HG03108 (cell line): ENCODE data around the gene MMP24OS.
"Not testable (repeated sequence)": the region's sequence is repeated elsewhere in the genome, so short reads cannot be mapped to it uniquely, and the experiment has no call there.

Experiments used
- ATAC-seq: cut with Tn5 transposase; IDR thresholded peaks from one replicate; pipeline ENCODE4 v1.9.1; 2021; ENCODE audit warnings: moderate library complexity; ENCODE audit not compliant: unreplicated experiment

MMP24OS gene

DNA sequence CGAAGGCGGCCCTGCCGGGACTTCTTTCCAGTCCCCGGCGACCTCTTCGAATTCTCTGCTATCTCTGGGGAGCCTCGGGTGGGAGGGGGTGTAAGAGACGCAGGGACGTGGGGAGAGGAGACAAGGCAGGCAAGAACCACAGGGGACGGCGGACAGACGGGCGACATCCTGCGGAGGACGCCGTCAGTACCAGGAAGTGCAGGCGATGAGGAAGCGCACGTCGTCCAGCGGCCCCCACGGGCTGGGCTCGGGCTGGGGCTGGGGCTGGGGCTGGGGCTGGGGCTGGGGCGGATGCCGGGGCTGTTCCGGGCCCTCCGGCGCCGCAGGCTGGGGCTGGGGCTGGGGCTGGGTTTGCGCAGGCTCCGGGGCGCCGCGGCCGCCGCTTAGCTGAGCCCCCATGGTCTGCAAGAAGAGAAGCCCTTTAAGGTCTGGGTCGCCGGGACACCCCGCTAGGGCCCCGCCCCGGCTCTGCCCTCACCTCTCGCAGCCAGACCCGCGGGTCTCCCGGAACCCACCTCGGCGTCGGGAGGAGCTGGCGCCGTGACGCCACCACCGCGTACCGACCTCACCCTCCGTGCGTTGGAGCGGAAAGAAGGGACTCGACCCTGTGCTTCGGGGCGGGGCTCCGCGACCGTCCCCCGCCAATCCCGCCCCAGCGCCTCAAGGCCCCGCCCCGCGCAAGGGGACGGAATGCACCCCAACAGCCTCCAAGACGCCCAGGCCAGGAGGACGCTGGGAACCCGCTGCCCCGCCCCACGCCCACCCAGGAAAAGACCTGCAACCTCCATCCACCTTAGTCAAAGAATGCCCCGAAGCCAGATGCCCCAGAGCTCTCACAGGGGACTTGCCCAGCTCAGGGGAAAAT lies at the start of gene MMP24OS:
Gene MMP24OS, minus strand, starts transcription at position 592 of the 865 bp plus-strand sequence. Its CDS starts 193 bp downstream, at position 399.
- peak; percentile 84 for ATAC-seq

GRCh38 chr20:35327074-35327976 lies 49.4 kb upstream of the MMP24OS start:
- ATAC-seq, result no peak

- no peak for ATAC-seq
Measured at GRCh38 chr20:35326740-35327073, 48.8 kb upstream of the MMP24OS start.

DNA sequence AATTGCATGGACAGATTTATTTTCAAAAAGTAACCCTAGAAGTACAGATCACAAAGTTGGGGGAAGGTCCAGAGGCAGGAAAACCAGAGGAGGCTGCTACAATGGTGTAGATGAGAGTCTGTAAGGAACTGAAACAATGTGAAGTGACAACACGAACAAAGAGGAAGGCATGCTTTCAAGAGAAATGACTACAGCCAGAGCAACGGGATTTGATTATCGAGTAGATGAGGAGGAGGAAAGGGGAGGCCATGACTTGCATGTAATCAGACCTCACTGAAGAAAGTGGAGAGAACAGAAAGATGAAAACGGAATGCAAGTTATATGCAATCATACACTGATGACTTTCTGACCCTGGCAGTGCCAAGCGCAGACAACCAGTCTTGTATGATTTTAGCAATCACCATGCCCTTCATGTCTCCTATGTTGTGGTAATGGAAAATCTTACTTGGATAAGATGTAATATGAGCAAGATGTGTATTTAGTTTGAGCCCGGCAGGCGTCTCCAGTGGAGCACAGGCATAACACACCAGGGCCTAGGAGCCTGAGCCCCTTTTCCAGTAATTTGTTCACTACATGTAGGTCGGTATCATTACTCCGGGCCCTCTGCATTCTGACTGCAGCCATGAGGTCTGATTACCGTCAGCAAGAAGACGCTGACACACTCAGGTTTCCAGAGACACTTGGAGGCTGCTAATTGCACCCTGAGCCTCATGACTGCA lies 48.3 kb upstream of the MMP24OS start:
- no peak for ATAC-seq

GRCh38 chr20:35325401-35325800 lies 47.5 kb upstream of the MMP24OS start:
- ATAC-seq, result no peak

DNA sequence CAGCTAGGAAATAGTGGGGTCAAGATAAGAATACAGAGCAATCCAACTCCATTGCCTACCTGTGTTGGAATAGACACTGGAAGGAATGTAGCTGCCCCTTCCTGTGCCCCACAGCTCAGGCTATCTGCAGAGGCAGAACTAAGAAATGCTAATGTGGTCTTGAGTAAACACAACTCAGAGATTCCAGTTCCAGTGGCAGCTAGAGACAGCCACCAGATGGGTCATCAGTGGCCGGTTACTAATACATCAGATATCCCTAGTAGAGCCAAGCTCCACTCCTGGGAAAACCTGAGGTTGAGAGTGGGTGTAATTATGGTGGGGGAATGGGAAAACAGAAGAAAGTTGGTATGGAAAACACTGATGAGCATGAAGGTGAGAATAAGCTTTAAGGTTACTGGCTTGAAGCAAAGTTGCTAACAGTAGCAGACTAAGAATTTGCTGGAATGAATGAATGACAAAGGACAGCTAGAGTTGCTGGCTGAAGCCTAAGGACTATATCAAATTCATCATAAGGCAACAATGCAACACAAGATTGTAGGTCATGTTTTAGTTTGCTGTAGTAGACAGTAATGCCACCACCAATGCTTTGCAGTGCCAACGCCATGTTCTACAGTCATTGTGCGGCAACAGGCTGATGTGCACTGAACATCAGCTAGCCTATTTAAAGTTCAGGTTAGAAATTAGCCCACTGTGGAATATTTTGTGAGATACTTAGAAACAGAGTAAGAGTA lies 42.6 kb upstream of the MMP24OS start:
- no peak for ATAC-seq

DNA sequence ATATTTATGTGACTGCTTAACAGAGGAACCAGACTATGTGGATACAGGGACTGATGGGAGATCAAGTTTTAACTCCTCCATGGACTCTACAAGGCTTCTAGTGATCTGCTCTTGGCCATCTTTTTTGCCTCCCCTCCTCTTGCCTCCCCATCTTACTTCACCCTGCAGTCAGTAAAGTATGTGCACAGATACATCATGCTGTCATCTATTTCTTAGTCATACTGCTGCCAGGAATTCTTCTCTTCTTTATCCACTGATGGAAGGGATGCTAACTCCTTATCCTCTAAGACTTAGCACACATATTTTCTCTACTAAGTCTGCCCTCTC lies 41.9 kb upstream of the MMP24OS start:
- ATAC-seq, result no peak

GRCh38 chr20:35319192-35319870 lies 41.4 kb upstream of the MMP24OS start:
- no peak for ATAC-seq

DNA sequence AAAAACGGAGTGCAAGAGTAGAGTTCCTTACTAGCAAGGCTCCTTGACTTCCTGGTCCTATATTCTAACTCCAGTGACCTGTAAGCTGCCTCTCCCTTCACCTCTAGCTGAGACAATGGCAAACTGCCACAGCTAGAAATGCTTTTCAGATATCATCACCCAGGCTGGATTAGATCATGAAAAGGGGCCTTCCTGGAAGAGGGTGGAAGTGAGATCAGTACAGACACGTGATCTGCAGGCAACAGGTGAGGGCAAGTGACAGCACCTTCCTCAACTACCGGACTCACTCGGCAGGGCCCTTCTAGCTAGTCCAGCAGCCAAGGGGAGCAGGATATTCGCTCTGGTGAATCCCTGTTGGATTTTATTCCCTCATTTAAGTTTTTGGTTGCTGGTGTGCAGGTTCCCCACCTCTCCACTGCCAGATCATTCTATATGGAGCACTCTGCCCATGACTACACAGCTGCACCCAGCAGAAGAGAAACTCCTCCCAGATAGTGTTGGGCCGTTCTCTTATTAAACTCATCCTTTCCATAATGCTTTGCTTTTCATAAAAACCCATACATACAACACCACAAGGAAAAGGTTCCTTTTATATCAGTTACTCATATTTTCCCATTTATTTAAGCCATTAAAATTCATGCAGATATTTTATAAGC lies 40.7 kb upstream of the MMP24OS start:
- ATAC-seq, result no peak

DNA sequence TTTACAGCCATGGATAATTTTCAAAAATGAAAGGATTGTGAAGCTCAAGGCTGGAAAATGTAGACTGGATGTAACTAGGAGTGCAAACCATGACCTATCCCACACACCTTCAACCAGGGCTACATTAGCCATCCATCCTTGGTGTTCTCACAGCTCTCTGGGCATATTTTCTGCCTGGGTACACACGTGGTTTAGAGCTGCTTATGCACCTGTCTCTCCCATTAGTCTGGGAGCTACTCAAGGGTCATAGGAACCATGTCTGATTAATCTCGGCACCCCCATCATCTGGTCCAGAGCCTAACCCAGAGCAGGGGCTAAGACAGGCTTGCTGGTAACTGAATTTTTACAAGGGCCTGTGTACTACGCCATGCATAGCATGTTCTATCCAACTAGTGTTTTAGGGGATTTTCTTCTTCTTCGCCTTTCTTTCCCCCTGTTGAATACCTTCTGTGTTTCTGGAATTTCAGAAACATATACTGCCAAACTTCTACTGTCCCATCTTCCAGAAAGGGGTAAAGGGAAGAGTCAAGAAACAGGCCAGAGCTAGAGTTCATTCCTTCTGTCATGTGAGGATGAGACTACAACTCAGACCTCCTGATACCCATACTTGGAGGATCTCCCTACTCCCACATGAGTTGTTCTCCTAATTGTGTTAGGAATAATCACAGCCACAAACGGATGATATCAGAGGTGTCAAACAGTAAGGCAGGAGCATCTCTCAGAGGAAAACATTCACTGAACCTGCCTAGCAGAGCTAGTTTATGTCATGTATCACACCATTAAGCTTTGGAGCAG lies 39.7 kb upstream of the MMP24OS start:
- ATAC-seq, result no peak

DNA sequence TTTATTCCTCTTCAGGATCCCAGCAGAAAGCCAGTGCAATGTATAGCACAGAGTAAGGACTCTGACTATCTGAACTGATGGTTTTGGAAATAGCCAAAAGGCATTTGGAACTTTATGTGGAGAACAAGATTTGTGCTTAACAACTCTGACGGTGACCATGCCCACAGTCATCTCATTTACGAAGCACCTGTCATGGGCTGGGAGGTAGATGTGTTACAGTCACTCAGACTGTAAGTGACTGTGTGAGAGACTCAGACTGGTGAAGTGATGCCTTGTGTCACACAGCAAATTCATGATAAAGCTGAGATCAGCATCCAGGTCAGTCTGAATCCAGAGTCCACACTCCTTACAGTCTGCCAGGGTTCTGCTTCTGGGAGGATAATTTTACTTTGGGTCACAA lies 38.2 kb upstream of the MMP24OS start:
- no peak for ATAC-seq

DNA sequence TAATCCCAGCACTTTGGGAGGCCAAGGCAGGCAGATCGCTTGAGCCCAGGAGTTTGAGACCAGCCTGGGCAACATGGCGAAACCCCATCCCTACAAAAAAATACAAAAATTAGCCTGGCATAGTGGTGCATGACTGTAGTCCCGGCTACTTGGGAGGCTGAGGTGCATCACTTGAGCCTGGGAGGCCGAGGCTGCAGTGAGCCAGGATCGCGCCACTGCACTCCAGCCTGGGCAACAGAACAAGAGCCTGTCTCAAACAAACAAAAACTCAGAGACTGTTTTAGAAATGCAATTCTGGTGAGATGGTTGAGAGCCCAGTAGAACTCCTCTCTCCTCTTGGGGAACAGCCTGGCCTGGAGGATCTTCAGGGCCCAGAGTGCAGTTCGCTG lies 37.7 kb upstream of the MMP24OS start:
- not testable (repeated sequence) for ATAC-seq

DNA sequence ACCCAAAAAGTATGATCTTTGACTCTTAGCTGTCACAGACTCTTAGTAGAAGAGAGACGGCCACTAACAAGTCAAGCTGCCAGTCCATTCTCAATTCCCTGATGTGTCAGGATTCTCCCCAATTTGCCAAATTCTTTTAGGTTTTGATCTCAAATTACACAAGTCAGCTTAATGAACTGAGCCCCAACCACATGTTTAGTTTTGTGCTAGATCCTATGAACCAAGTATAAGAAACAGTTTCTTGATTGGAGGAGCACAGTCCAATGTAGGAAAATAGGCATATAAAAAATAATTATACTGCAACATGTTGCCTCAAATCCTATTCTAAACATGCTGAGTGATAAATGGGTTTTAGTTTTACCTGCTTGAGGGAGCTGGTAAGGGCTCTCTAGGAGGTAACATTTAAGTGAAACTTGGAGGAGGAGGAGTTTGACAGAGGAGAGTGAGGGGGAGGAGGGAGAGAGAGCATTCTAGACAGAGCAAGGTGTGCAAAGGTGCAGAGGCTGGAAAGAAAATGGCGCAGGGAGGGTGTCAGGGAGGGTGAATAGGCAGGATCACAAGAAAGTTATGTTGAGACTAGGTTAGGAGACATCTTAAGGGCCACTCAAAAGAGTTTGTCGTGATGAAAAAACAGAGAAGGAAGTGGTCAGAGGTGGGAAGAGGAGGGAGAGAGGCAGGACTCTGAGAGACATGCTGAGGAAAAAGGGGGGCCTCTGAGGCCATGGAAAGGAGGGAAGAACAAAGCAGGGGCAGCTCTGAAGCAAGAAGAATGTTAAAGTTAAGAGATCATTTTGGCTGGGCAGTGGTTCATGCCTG lies 37.1 kb upstream of the MMP24OS start:
- ATAC-seq, result no peak

DNA sequence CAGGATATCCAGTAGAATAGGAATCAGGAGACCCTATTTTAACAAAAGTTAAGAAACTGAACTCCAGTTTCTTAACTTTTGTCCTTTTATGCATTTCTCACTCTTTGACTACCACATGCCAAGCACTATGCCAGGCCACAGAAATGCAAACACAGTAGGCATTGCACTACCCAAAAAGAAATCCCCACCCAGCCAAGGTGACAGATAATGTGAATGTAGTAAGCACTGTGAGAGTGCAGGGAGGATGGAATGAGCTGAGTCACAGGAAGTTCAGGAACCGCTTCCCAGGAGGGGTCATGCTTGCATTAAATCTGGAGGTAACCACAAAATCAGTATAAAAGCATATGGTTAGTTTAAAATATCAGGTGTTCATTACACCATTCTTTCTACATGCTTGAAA lies 34.4 kb upstream of the MMP24OS start:
- no peak for ATAC-seq

GRCh38 chr20:35311822-35312221 lies 33.9 kb upstream of the MMP24OS start:
- ATAC-seq, result no peak

GRCh38 chr20:35311409-35311808 lies 33.5 kb upstream of the MMP24OS start:
- ATAC-seq, result no peak

- no peak for ATAC-seq
Measured at GRCh38 chr20:35307666-35308653, 30.0 kb upstream of the MMP24OS start.
